ENCODE data around the gene ARHGAP40.

ARHGAP40 gene

DNA sequence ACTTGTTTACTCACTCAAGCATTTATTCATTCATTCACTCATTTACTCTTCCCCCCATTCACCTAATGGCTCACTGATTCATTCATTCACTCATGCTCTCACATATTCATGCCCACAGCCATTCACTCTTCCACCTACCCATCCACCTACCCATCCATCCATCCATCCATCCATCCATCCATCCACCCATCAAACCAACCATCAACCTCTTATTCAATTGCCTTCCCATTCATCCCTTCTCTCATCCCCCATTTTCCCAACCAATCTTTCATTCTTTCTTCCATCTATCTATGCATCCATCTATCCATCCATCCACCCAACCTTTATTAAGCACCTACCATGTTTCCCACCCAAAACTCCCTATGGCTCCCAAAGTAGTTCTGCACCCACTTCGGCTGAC is 1.6 kb upstream of the ARHGAP40 start:
- Mint-ChIP-seq H3K27me3 (peaks cover 30% of the 10 kb centered on the region), H3K9me3 (no peaks in the 10 kb centered on the region), H3K36me3 (no peaks in the 10 kb centered on the region), H3K4me1 (peaks cover 5% of the 10 kb centered on the region), H3K27ac (no peak overlapping the region), H3K4me3 (no peak overlapping the region)

DNA sequence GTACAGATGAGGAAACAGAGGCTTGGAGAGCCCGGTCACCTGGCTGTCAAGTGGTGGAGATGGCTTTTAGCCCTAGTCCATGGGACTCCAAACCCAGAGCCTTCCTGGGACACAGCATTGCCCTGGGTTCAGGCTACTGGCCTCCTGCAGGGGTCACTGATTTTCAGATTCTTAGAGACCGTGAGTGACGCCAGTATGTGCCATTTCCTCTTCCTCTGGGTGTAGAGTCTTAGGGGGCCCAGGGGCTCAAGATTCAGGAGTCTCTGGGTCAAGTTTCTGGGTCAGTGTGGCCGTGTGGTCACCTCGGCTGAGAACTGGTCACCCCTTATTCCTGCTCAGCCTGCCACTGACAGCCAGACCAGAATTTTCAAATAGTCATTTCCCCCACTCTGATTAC is 574 bp downstream of the ARHGAP40 start:
- Mint-ChIP-seq H3K4me3 (no peak overlapping the region), H3K9me3 (no peaks in the 10 kb centered on the region), H3K27ac (no peak overlapping the region), H3K27me3 (peaks cover 34% of the 10 kb centered on the region), H3K4me1 (peaks cover 5% of the 10 kb centered on the region), H3K36me3 (no peaks in the 10 kb centered on the region)

DNA sequence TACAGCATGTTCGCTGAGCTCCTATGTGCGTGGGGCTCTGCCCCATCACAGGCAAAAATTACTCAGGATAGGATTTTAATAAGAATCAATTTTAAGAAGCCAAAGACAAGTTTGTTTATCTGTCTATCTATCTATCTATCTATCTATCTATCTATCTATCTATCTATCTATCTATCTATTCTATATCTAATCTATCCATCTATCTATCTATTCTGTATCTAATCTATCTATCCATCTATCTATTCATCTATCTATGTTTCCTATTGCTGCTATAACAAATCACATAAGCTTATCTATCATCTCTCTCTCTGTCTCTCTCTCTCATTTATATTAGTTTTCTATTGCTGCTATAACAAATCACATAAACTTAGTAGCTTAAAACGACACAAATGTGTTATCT is 1.7 kb downstream of the ARHGAP40 start:
- H3K36me3 Mint-ChIP-seq = no peaks in the 10 kb centered on the region

DNA sequence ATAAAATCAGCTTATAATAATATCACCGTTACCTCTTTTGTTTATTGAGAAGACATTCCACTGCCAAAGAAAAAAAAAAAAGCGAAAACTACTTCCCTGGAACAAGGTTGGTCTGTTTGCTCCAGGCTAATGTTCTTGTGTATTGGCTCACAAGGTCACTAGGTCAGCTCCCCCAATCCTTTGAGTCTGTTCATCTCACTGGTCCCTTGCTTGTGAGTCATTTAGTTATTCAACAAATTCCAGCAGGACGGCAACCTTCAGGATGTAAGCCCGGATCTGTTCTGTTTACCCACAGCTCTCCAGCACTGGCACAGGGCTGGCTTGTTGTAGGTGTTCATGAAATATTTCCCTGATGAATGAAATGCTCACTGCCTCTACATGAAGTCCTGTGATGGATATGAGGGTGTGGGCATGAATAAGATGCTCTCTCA is 3.3 kb downstream of the ARHGAP40 start:
- Mint-ChIP-seq H3K9me3 (no peaks in the 10 kb centered on the region), H3K36me3 (no peaks in the 10 kb centered on the region)

More for the DNA sequence above, 1.7 kb downstream of the ARHGAP40 start:
- Mint-ChIP-seq H3K4me3 (no peak overlapping the region), H3K27ac (no peak overlapping the region), H3K9me3 (no peaks in the 10 kb centered on the region), H3K4me1 (peaks cover 5% of the 10 kb centered on the region), H3K27me3 (peaks cover 31% of the 10 kb centered on the region)

DNA sequence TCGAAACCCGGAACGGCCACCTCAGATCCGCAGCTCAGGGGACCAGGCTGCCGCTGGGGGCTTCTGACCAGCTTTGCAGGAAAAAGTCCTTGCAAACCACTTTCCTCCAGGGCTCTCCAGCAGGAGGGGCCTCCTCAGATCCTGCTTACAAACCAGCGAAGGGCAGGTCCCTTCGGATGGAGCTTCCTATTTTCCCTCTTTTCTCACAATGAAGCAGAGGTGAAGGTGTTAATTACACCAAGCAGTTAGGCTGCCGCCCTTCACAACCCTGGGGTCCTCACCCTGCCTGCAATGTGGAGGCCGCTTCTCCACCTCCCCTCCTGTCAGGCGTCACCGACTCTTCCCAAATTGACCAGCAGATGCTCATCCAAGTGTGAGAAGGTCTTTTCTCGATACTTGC is 5.7 kb downstream of the ARHGAP40 start:
- no peak overlapping the region for H3K27ac Mint-ChIP-seq
- H3K36me3 Mint-ChIP-seq = no peaks in the 10 kb centered on the region
- peaks cover 21% of the 10 kb centered on the region for H3K27me3 Mint-ChIP-seq
- no peaks in the 10 kb centered on the region for H3K4me1 Mint-ChIP-seq
- H3K9me3 Mint-ChIP-seq = no peaks in the 10 kb centered on the region
- H3K4me3 Mint-ChIP-seq = no peak overlapping the region

More for the DNA sequence above, 3.3 kb downstream of the ARHGAP40 start:
- H3K4me3 Mint-ChIP-seq = no peak overlapping the region
- H3K27me3 Mint-ChIP-seq = peaks cover 31% of the 10 kb centered on the region
- H3K4me1 Mint-ChIP-seq = peaks cover 5% of the 10 kb centered on the region
- no peak overlapping the region for H3K27ac Mint-ChIP-seq

DNA sequence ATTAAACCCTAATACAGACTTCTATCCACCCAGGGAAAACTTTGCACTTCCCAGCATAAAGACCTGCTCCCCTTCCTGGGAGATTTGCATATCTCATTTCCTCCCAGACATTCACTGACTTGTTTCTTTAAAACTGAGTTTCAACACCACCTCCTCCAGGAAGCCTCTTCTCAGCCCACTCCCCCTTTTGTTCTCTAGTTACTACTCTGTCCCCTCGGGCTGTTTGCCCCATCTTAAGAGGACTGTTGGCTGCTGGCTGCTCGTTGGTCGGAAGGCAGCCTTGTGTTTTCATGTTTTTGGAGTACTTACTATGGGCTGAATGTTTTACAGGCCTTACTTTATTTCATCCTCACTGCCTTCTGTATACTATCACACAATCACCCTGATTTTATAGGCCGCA is 6.6 kb downstream of the ARHGAP40 start:
- no peaks in the 10 kb centered on the region for H3K9me3 Mint-ChIP-seq
- H3K27me3 Mint-ChIP-seq = peaks cover 17% of the 10 kb centered on the region
- H3K36me3 Mint-ChIP-seq = no peaks in the 10 kb centered on the region
- no peak overlapping the region for H3K4me3 Mint-ChIP-seq
- no peaks in the 10 kb centered on the region for H3K4me1 Mint-ChIP-seq
- no peak overlapping the region for H3K27ac Mint-ChIP-seq

DNA sequence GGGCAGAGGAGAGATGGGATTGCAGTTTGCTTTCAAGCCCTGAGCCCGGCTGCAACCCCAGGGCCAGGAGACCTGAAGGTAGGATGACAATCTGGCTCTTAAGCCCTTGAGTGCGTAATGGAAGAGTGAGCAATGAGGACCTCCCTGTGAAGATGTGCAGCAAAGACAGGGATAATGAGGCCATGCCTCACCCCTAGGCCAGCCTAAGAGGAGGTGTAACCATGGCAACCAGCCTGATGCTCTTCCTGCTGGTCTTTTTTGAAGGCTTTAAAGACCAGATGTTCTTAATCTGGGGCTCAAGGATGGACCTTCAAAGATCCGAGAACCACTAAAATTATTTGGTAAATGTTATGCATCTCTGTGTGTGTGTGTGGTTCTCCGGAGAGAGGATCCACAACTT is 8.2 kb downstream of the ARHGAP40 start:
- Mint-ChIP-seq H3K27me3 (peaks cover 11% of the 10 kb centered on the region), H3K27ac (no peak overlapping the region), H3K4me3 (no peak overlapping the region), H3K9me3 (no peaks in the 10 kb centered on the region), H3K36me3 (no peaks in the 10 kb centered on the region), H3K4me1 (no peaks in the 10 kb centered on the region)

DNA sequence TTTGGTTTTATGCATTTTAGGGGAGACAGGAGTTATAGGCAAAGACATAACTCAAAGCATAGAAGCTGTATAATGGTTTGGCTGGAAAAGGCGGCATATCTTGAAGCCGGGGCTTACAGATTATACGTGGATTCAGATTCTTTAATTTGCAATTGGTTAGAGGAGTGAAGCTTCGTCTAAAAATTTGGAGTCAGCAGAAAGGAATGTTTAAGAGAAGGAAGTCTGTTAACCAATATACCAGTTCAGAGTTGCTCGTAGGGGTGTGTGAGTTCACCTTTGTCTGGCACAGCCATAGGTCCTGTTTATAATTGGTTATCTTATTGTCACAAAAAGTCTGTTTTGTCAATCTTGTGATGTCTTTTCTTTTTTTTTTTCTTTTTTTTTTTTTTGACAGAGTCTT is 8.9 kb downstream of the ARHGAP40 start:
- peaks cover 7% of the 10 kb centered on the region for H3K27me3 Mint-ChIP-seq
- no peaks in the 10 kb centered on the region for H3K36me3 Mint-ChIP-seq
- H3K4me1 Mint-ChIP-seq = no peaks in the 10 kb centered on the region
- H3K27ac Mint-ChIP-seq = no peak overlapping the region
- no peaks in the 10 kb centered on the region for H3K9me3 Mint-ChIP-seq
- no peak overlapping the region for H3K4me3 Mint-ChIP-seq

DNA sequence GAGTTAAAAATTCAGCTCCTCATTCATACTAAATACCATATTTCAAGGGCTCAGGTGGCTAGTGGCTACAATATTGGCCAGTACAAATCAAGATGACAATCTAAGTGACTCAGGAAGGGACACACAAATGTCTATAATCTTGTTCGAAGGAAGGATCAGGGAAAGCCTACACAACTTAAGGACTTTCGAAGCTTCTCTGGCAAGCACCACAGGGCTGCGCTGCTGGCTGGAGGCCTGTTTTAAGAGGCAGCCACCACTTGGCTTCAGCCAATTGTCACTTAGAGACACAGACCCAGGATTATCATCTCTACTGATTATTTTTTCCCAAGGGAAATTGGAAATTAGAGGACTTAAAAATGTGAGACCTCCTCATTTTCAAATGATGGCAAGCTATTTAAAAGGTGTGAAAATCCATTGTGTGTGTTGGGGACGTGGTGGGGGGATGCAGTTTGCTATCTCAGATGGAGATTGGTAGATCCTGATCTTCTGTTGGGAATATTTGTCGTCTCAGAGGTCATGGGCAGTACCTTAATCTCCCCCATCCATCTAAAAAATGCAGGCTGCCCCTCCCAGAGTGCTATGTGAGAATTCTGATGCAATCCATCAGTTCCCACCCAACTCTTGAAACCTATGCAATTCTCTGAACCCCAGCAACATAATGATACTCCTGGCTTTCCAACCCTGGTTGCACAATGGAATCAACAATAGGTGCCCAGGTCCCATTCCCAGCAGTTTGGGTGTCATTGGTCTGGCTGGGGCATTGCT is 11.3 kb downstream of the ARHGAP40 start:
- Mint-ChIP-seq H3K27ac (no peak overlapping the region), H3K4me1 (no peaks in the 10 kb centered on the region), H3K27me3 (peaks cover 11% of the 10 kb centered on the region), H3K4me3 (no peak overlapping the region), H3K9me3 (no peaks in the 10 kb centered on the region), H3K36me3 (no peaks in the 10 kb centered on the region)

DNA sequence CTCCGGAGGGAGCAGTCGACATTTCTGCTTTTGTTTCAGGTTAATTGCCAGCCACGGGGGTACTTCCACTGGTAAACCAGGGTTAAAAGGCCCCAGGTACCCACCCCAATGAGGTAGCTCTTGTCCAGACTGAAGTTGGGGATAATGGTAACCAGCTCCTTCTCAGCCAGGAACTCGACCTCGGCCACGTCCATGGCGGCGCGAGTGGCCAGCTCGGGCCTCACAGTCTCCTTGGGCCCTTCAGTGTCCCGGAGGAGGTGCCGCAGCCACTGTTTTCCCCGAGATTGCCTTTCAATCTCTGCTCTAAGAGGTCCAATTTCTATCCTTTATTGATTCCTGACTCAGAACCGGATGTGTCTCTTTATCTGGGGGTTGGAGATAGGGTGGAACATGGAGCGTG is 13.7 kb downstream of the ARHGAP40 start:
- Mint-ChIP-seq H3K4me1 (no peaks in the 10 kb centered on the region), H3K4me3 (no peak overlapping the region), H3K27ac (no peak overlapping the region), H3K9me3 (no peaks in the 10 kb centered on the region), H3K36me3 (no peaks in the 10 kb centered on the region), H3K27me3 (peaks cover 16% of the 10 kb centered on the region)

DNA sequence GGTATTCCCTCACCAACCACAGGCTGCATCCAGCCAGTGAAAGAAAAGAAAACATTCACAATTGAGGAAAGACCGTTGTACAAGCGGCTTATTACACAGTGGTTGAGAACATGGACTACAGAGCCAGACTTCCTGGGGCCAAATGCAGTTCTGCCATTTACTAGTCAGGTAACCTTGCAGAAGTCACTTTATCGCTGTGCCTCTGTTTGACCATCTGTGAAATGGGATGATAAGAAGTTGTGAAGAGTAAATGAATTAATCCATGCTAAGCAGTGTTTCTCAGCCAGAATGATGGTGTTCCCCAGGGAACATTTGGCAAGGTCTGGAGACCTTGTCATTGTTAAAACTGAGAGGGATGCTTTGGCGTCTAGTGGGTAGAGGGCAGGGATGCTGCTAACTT is 14.8 kb downstream of the ARHGAP40 start:
- no peak overlapping the region for H3K4me3 Mint-ChIP-seq
- peaks cover 16% of the 10 kb centered on the region for H3K27me3 Mint-ChIP-seq
- H3K27ac Mint-ChIP-seq = no peak overlapping the region
- no peaks in the 10 kb centered on the region for H3K9me3 Mint-ChIP-seq
- no peaks in the 10 kb centered on the region for H3K36me3 Mint-ChIP-seq
- H3K4me1 Mint-ChIP-seq = no peaks in the 10 kb centered on the region

DNA sequence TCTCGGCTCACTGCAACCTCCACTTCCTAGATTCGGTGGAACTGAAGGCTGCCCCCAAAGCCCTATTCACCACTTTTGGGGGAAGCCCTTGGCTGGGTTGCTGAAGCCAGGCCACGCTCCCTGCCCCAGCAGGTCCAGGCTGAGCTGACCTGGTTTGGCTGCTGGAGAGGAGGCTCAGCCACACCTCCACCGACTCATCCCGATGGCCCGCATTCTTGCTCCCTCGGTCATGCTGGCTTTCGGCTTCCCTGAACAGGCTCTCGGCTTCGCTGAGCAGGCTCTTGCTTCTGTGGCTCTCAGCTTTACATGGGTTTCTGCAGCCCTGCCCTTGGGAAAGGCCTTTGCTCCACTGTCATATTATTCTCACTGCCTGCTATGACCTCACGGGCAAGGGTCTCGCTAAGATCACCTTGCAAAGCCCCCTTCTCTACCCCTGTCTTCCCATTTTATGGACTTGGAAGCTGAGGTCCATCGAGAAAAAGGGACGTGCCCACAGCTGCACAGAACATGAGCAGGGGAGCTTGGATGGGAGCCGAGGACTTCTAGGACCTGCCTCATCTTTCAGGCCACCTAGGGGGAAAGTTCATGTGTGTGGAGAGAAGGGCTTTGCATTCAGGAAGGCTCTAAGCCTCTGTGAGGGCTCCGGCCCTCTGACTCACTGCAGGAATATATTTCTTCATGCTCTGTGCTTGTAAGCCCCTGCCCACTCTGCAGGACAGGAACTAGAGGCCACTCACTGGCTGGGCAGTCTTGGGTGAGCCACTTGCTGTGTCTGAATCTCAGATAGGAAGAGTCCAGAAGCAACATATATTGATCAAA is 15.6 kb downstream of the ARHGAP40 start:
- Mint-ChIP-seq H3K9me3 (no peaks in the 10 kb centered on the region), H3K27ac (no peak overlapping the region), H3K4me3 (no peak overlapping the region), H3K36me3 (no peaks in the 10 kb centered on the region), H3K27me3 (peaks cover 16% of the 10 kb centered on the region), H3K4me1 (no peaks in the 10 kb centered on the region)

DNA sequence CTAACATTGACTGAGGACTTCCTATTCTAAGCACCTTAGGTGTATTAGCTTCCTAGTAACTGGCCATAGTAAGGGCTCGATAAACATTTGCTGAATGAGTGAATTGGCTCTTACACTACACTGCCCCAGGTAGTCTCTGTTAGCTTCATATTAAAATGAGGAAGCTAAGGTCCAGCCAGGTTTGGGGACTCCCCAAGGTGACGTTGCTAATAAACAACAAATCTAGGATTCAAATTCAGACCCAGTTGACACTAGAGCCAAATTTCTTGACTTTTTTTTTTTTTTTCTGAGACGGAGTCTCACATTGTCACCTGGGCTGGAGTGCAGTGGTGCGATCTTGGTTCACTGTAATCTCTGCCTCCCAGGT is 16.2 kb downstream of the ARHGAP40 start:
- Mint-ChIP-seq H3K9me3 (no peaks in the 10 kb centered on the region), H3K27ac (no peak overlapping the region), H3K36me3 (no peaks in the 10 kb centered on the region), H3K27me3 (peaks cover 16% of the 10 kb centered on the region), H3K4me3 (no peak overlapping the region), H3K4me1 (no peaks in the 10 kb centered on the region)

DNA sequence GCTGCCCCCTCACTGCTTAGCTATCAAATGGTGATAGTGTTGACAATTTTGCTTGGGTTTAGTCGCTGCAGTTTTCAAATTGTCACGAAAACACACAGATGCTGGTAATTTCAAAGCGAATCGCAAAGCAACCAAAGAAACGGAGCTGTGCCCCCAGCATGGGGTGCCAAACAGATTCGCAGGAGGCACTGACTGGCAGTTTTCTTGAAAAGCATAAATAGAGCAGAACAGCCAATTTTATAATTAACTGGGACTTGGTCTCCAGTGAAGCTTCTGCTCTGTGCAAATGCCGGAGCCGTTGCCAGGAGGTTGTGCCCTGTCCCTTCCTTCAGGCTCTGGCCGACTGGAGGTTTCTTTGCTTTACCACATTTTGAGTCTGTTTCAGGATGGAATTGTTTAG is 18.8 kb downstream of the ARHGAP40 start:
- Mint-ChIP-seq H3K4me1 (no peaks in the 10 kb centered on the region), H3K27me3 (peaks cover 14% of the 10 kb centered on the region), H3K36me3 (no peaks in the 10 kb centered on the region), H3K4me3 (no peak overlapping the region), H3K9me3 (no peaks in the 10 kb centered on the region), H3K27ac (no peak overlapping the region)

DNA sequence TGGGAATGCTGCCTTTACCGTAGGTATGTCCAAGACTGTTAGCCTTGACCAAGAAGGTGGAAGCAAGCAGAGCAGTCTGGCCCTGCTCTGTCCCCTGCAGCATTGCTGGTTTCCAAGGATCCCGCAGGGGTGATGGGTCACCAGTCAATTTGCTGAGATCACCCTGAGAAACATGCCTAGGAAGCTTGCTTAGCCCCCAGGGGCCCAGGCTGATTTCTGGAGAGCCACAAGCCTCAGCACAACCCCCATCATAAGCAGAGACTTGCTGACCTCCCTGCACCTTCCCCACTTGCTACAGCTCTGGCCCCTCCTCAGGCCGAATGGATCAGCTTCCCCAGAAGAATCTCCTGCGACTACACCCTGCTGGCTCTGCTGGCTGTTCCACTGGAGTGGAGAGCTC is 21.5 kb downstream of the ARHGAP40 start:
- no peaks in the 10 kb centered on the region for H3K9me3 Mint-ChIP-seq
- H3K36me3 Mint-ChIP-seq = no peaks in the 10 kb centered on the region
- H3K27me3 Mint-ChIP-seq = peaks cover 7% of the 10 kb centered on the region
- no peaks in the 10 kb centered on the region for H3K4me1 Mint-ChIP-seq
- H3K4me3 Mint-ChIP-seq = no peak overlapping the region
- H3K27ac Mint-ChIP-seq = no peak overlapping the region

DNA sequence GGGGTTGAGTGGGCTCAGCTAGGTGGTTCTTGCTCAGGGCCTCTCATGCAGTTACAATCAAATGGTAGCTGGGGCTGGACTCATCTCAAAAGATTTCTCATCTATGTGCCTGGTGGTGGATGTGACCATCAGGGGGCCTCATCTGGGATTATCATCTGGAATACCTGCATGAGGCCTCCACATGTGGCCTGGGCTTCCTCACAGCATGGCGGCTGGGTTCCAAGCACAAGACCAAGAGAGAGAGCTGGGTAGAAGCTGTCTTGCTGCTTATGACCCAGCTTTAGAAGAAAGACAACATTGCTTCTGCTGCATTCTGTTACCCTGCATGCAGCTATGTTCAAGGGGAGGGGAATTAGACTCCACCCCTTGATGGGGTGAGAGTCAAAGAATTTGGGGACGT is 22.5 kb downstream of the ARHGAP40 start:
- Mint-ChIP-seq H3K4me1 (no peaks in the 10 kb centered on the region), H3K9me3 (no peaks in the 10 kb centered on the region), H3K36me3 (no peaks in the 10 kb centered on the region), H3K4me3 (no peak overlapping the region), H3K27ac (no peak overlapping the region), H3K27me3 (peaks cover 4% of the 10 kb centered on the region)
